CD8-positive, alpha-beta memory T cell (primary cell): Measurements from ENCODE around the gene MYO1D. TPM values are rescaled to one million over a fixed set of nuclear protein-coding genes. Genes with fewer than 3 reads are reported as not detected.

ENCODE experiments used
- CTCF ChIA-PET: fragments of 350-600 bp; sonication (Branson Sonifier 250); formaldehyde crosslinking; loops from one replicate; lab custom pipeline; 2021; ENCODE audit warnings: antibody characterized with exemption; lab: Charles Lee
- POLR2A ChIA-PET: fragments of 350-600 bp; sonication (Branson Sonifier 250); formaldehyde crosslinking; loops from one replicate; lab custom pipeline; 2021; ENCODE audit warnings: antibody characterized with exemption; lab: Charles Lee
- DNase-seq, 5 donors: peaks; one replicate each; pipeline versions ENCODE4 v3.0.0 to v3.0.0-alpha.2; 2020 to 2022; ENCODE audit warnings: mixed read lengths in 1 of 5
- H3K27ac ChIP-seq: one replicate; pipeline ENCODE4 v1.7.0; 2013; ENCODE audit warnings: low read depth, mild to moderate bottlenecking, low read length, moderate library complexity
- H3K27me3 ChIP-seq: 2 replicates; pipeline ENCODE4 v1.7.0; 2013; ENCODE audit warnings: low read length, mild to moderate bottlenecking; ENCODE audit not compliant: insufficient read depth, poor library complexity, severe bottlenecking
- H3K36me3 ChIP-seq: 2 replicates; pipeline ENCODE4 v1.7.0; 2013; ENCODE audit warnings: mild to moderate bottlenecking, low read length, moderate library complexity; ENCODE audit not compliant: insufficient read depth
- H3K4me1 ChIP-seq: 2 replicates; pipeline ENCODE4 v1.7.0; 2013; ENCODE audit warnings: mild to moderate bottlenecking, low read length, moderate library complexity; ENCODE audit not compliant: insufficient read depth
- H3K4me3 ChIP-seq: 2 replicates; pipeline ENCODE4 v1.7.0; 2013; ENCODE audit warnings: mild to moderate bottlenecking, low read length
- H3K9me3 ChIP-seq: 2 replicates; pipeline ENCODE4 v1.7.0; 2013; ENCODE audit warnings: mild to moderate bottlenecking, low read length
- H3K27ac Mint-ChIP-seq, 8 donors: one replicate each; pipeline ENCODE4 v1.8.0; 2020 to 2021; ENCODE audit warnings: mixed read lengths in 8 of 8, mild to moderate bottlenecking in 6 of 8, inconsistent platforms in 3 of 8, moderate library complexity in 3 of 8
- H3K27me3 Mint-ChIP-seq, 2 donors: one replicate each; pipeline ENCODE4 v1.8.0; 2020 to 2021; ENCODE audit warnings: mixed read lengths in 2 of 2, mild to moderate bottlenecking in 1 of 2, moderate library complexity in 1 of 2
- H3K36me3 Mint-ChIP-seq, 3 donors: one replicate each; pipeline ENCODE4 v1.8.0; 2020 to 2021; ENCODE audit warnings: mixed read lengths in 3 of 3, inconsistent platforms in 1 of 3, mild to moderate bottlenecking in 1 of 3
- H3K4me1 Mint-ChIP-seq, 3 donors: one replicate each; pipeline ENCODE4 v1.8.0; 2020 to 2021; ENCODE audit warnings: mixed read lengths in 3 of 3, inconsistent platforms in 1 of 3, mild to moderate bottlenecking in 1 of 3
- H3K4me3 Mint-ChIP-seq, 7 donors: one replicate each; pipeline ENCODE4 v1.8.0; 2020 to 2021; ENCODE audit warnings: mixed read lengths in 7 of 7, mild to moderate bottlenecking in 6 of 7, moderate library complexity in 4 of 7, inconsistent platforms in 2 of 7
- H3K9me3 Mint-ChIP-seq, 5 donors: one replicate each; pipeline ENCODE4 v1.8.0; 2020 to 2022; ENCODE audit warnings: mixed read lengths in 5 of 5, mild to moderate bottlenecking in 3 of 5, moderate library complexity in 2 of 5, inconsistent platforms in 1 of 5
- polyA plus RNA-seq: library from polyadenylated mRNA; unstranded; fragments of 300-500 nt; fragmentation: Illumina TruSeq; gene quantifications from one replicate; pipeline ENCODE4 v1.2.3, GENCODE V29; 2021
- total RNA-seq, 2 experiments: library from RNA; stranded (reverse); gene quantifications; one replicate each; pipeline ENCODE4 v1.2.3, GENCODE V29; 2021

Gene MYO1D
- total and polyA plus RNA-seq, 3 experiments from 2014 or later, result 9.0 to 15.8 (median 11.5) TPM

- CTCF ChIA-PET, result interaction anchor here (0.8 kb wide), 1 partner anchor 34 kb away, joined by 3 read pairs; no protein-coding TSS in a partner anchor
Measured at GRCh38 chr17:32596206-32596605, 280.7 kb downstream of the MYO1D start.

DNA sequence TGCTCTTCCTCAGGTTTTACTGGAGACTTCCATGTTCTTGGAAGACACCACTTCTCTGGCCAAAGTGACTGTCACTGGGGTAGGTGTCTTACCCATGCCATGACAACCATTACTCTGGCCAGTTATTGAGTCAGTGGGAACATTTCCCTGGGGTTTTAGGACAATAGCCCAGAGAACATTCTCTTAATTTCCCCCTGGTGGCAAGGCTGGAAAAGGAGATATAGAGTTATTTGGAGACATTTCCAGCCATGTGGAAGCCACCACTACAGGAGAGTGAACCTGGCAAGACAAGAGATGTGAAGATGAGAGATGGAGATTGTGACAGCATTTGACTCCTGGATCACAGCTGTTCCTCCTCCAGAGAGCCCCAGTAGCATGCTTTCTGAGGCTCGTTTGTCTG, 283.9 kb downstream of the MYO1D start:
- H3K4me3 ChIP-seq, result no peak overlapping the region
- Mint-ChIP-seq H3K4me3 (no peak overlapping the region), H3K27me3 (no peaks in the 10 kb centered on the region), H3K36me3 (no peaks in the 10 kb centered on the region), H3K9me3 (no peaks in the 10 kb centered on the region), H3K4me1 (no peaks in the 10 kb centered on the region), H3K27ac (peak overlapping the region in 1 of 8 donors; percentile 32)
- ChIA-PET POLR2A (no interaction called here), CTCF (no interaction called here)
- DNase-seq, result no peak
- H3K27ac ChIP-seq, result no peak overlapping the region
- no peaks in the 10 kb centered on the region for H3K36me3 ChIP-seq
- H3K4me1 ChIP-seq, result no peaks in the 10 kb centered on the region
- H3K27me3 ChIP-seq, result no peaks in the 10 kb centered on the region
- no peaks in the 10 kb centered on the region for H3K9me3 ChIP-seq

More at GRCh38 chr17:32596206-32596605, 280.7 kb downstream of the MYO1D start:
- no peaks in the 10 kb centered on the region for H3K9me3 Mint-ChIP-seq
- no peaks in the 10 kb centered on the region for H3K4me1 ChIP-seq
- H3K4me3 ChIP-seq, result no peak overlapping the region
- no peaks in the 10 kb centered on the region for H3K36me3 ChIP-seq
- H3K4me1 Mint-ChIP-seq, result no peaks in the 10 kb centered on the region
- H3K9me3 ChIP-seq, result no peaks in the 10 kb centered on the region
- no peak for DNase-seq
- no peaks in the 10 kb centered on the region for H3K27me3 ChIP-seq
- POLR2A ChIA-PET, result no interaction called here
- no peak overlapping the region for H3K4me3 Mint-ChIP-seq
- peaks cover 0 to 2% of the 10 kb centered on the region in 2 donors for H3K27me3 Mint-ChIP-seq
- H3K36me3 Mint-ChIP-seq, result peaks cover 0 to 4% (median 2%) of the 10 kb centered on the region in 3 donors
- no peak overlapping the region for H3K27ac Mint-ChIP-seq
- no peak overlapping the region for H3K27ac ChIP-seq

DNA sequence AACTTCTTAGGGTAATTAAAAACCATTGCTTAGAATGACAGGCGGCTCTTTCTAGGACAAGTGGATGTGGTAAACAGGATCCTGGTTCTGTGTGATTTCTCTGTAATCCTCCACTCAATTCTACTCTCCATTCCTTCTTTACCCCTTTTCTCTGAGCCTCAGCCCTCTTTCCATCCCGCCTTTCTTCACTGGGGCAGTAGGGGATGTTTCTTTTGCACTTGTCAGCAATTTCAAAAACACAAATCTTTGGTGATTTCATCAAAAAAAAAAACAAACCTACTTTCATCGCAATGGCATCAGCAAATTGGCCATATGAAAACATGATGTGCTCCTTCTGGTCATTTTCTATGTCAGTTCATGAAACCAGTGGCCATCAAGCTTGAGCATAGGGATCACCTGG, 285.5 kb downstream of the MYO1D start:
- ChIA-PET CTCF (no interaction called here), POLR2A (no interaction called here)
- no peak overlapping the region for H3K27ac ChIP-seq
- no peaks in the 10 kb centered on the region for H3K4me1 Mint-ChIP-seq
- no peaks in the 10 kb centered on the region for H3K4me1 ChIP-seq
- no peaks in the 10 kb centered on the region for H3K36me3 ChIP-seq
- H3K36me3 Mint-ChIP-seq, result peaks cover 0 to under 1% (median 0%) of the 10 kb centered on the region in 3 donors
- H3K27ac Mint-ChIP-seq, result peak overlapping the region in 2 of 8 donors; percentile 9 to 27
- no peak for DNase-seq
- H3K27me3 ChIP-seq, result no peaks in the 10 kb centered on the region
- H3K4me3 Mint-ChIP-seq, result no peak overlapping the region
- H3K4me3 ChIP-seq, result no peak overlapping the region
- no peaks in the 10 kb centered on the region for H3K27me3 Mint-ChIP-seq
- H3K9me3 Mint-ChIP-seq, result no peaks in the 10 kb centered on the region
- no peaks in the 10 kb centered on the region for H3K9me3 ChIP-seq

DNA sequence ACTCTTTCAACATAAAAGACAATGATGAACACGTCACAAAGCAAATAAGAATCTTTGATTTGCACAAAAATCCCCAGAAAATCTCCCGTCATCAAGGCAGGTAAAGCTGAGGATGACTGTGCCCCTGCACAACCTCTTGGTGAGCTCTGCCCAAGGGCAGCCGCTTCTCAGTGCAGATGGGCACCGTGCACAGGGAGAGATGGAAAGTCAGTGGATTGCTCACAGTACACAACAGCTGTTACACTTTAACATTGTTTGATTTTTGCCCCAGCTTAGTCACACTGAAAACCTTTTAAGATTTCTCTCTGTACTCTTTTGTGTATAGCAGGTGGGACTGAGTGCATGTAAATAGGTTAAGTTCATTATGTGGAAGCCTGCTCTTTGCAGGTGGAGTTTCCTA, 285.9 kb downstream of the MYO1D start:
- CTCF ChIA-PET, result interaction anchor here (1.5 kb wide), 1 partner anchor 130 kb away, joined by 5 read pairs; no protein-coding TSS in a partner anchor
- H3K4me3 ChIP-seq, result no peak overlapping the region
- no peaks in the 10 kb centered on the region for H3K27me3 ChIP-seq
- POLR2A ChIA-PET, result no interaction called here
- H3K27me3 Mint-ChIP-seq, result no peaks in the 10 kb centered on the region
- no peaks in the 10 kb centered on the region for H3K9me3 Mint-ChIP-seq
- H3K9me3 ChIP-seq, result no peaks in the 10 kb centered on the region
- no peak overlapping the region for H3K27ac Mint-ChIP-seq
- no peak overlapping the region for H3K27ac ChIP-seq
- no peak for DNase-seq
- no peaks in the 10 kb centered on the region for H3K4me1 ChIP-seq
- no peaks in the 10 kb centered on the region for H3K4me1 Mint-ChIP-seq
- H3K4me3 Mint-ChIP-seq, result no peak overlapping the region
- H3K36me3 Mint-ChIP-seq, result peaks cover 0 to 4% (median 0%) of the 10 kb centered on the region in 3 donors
- H3K36me3 ChIP-seq, result no peaks in the 10 kb centered on the region

GRCh38 chr17:32588982-32589381, 287.9 kb downstream of the MYO1D start:
- no peaks in the 10 kb centered on the region for H3K9me3 ChIP-seq
- H3K27me3 Mint-ChIP-seq, result no peaks in the 10 kb centered on the region
- CTCF ChIA-PET, result interaction anchor here (0.8 kb wide), 1 partner anchor 30 kb away, joined by 3 read pairs; no protein-coding TSS in a partner anchor
- no peaks in the 10 kb centered on the region for H3K36me3 ChIP-seq
- peaks cover 0 to 4% (median 2%) of the 10 kb centered on the region in 3 donors for H3K36me3 Mint-ChIP-seq
- H3K27ac ChIP-seq, result no peak overlapping the region
- H3K4me1 ChIP-seq, result no peaks in the 10 kb centered on the region
- no peak overlapping the region for H3K4me3 ChIP-seq
- H3K27ac Mint-ChIP-seq, result no peak overlapping the region
- no peaks in the 10 kb centered on the region for H3K4me1 Mint-ChIP-seq
- no peak overlapping the region for H3K4me3 Mint-ChIP-seq
- no peak for DNase-seq
- peaks cover 2% of the 10 kb centered on the region in 5 donors for H3K9me3 Mint-ChIP-seq
- POLR2A ChIA-PET, result no interaction called here
- H3K27me3 ChIP-seq, result no peaks in the 10 kb centered on the region

- peaks cover 8 to 9% (median 9%) of the 10 kb centered on the region in 5 donors for H3K9me3 Mint-ChIP-seq
- CTCF ChIA-PET, result no interaction called here
- H3K27me3 Mint-ChIP-seq, result peaks cover 0 to under 1% of the 10 kb centered on the region in 2 donors
- H3K27ac Mint-ChIP-seq, result no peak overlapping the region
- Histone ChIP-seq H3K4me1 (no peaks in the 10 kb centered on the region), H3K27ac (no peak overlapping the region), H3K27me3 (no peaks in the 10 kb centered on the region), H3K4me3 (no peak overlapping the region), H3K36me3 (no peaks in the 10 kb centered on the region), H3K9me3 (no peaks in the 10 kb centered on the region)
- no peaks in the 10 kb centered on the region for H3K4me1 Mint-ChIP-seq
- peaks cover under 1 to 9% (median 5%) of the 10 kb centered on the region in 3 donors for H3K36me3 Mint-ChIP-seq
- POLR2A ChIA-PET, result no interaction called here
- no peak overlapping the region for H3K4me3 Mint-ChIP-seq
- DNase-seq, result no peak
Measured at GRCh38 chr17:32588135-32588534, 288.8 kb downstream of the MYO1D start.

DNA sequence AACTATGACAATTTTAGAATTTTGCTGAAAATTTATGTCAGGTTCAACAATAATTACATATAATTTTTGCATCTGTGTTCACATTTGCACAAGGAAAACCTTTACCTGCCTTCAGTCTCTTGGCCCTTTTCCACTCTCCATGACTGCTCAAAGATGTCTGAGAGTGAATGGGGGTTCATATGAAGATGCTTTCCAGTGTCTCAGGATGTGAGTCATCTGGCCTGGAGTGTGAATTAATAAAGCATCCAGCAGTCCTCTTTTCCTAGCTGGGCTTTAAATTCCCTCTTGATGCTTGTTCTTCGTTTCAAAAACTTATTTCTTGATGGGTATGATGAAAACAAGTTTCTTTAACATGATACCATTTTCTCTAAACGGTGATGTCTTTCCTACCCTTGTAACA, 290.3 kb downstream of the MYO1D start:
- Mint-ChIP-seq H3K4me3 (no peak overlapping the region), H3K4me1 (no peaks in the 10 kb centered on the region), H3K27ac (peak overlapping the region in 1 of 8 donors; percentile 50), H3K9me3 (peaks cover 16 to 20% (median 18%) of the 10 kb centered on the region in 5 donors), H3K36me3 (peaks cover 4 to 20% (median 6%) of the 10 kb centered on the region in 3 donors), H3K27me3 (peaks cover 0 to 2% of the 10 kb centered on the region in 2 donors)
- ChIA-PET POLR2A (no interaction called here), CTCF (no interaction called here)
- Histone ChIP-seq H3K9me3 (no peaks in the 10 kb centered on the region), H3K36me3 (no peaks in the 10 kb centered on the region), H3K27ac (no peak overlapping the region), H3K4me3 (no peak overlapping the region), H3K27me3 (no peaks in the 10 kb centered on the region), H3K4me1 (no peaks in the 10 kb centered on the region)
- DNase-seq, result no peak

GRCh38 chr17:32584792-32585191, 292.1 kb downstream of the MYO1D start:
- ChIA-PET POLR2A (no interaction called here), CTCF (no interaction called here)
- H3K36me3 ChIP-seq, result no peaks in the 10 kb centered on the region
- H3K27ac ChIP-seq, result no peak overlapping the region
- Mint-ChIP-seq H3K9me3 (peaks cover 22 to 34% (median 27%) of the 10 kb centered on the region in 5 donors), H3K27ac (no peak overlapping the region), H3K27me3 (peaks cover 0 to 6% of the 10 kb centered on the region in 2 donors), H3K4me1 (no peaks in the 10 kb centered on the region), H3K36me3 (peaks cover 4 to 30% (median 10%) of the 10 kb centered on the region in 3 donors), H3K4me3 (no peak overlapping the region)
- no peak for DNase-seq
- H3K9me3 ChIP-seq, result no peaks in the 10 kb centered on the region
- no peaks in the 10 kb centered on the region for H3K4me1 ChIP-seq
- H3K27me3 ChIP-seq, result no peaks in the 10 kb centered on the region
- H3K4me3 ChIP-seq, result no peak overlapping the region
